Loucy (cell line): ENCODE data around the gene KAT6B.

ENCODE experiments used
- CTCF ChIP-seq: fragments of 200-600 bp; sonication (generic); conservative IDR thresholded peaks from 2 replicates; pipeline ENCODE4 v1.5.1; 2014; ENCODE audit warnings: mild to moderate bottlenecking, antibody characterized with exemption, low read length
- EZH2phosphoT487 ChIP-seq: fragments of 200-600 bp; IDR thresholded peaks from 2 replicates; pipeline ENCODE4 v1.6.1; 2018; ENCODE audit warnings: antibody characterized with exemption, mild to moderate bottlenecking, moderate library complexity, borderline replicate concordance

GRCh38 chr10:74855439-74855838 lies 29.0 kb downstream of the KAT6B start:
- no peak for TF ChIP-seq EZH2phosphoT487
- no peak for TF ChIP-seq CTCF
